Activated CD4-positive, alpha-beta T cell treated with anti-CD3 and anti-CD28 coated beads, Interleukin-2, Interleukin-4, amounts not matched to agents 100 ng/mL and 50 ng/mL, durations not matched to agents 16 hours and 8 hours (primary cell): ENCODE results near the gene SUOX.
"Not testable (repeated sequence)": the region's sequence is repeated elsewhere in the genome, so short reads cannot be mapped to it uniquely, and the experiment has no call there.

Source experiments
- DNase-seq: peaks from one replicate; pipeline ENCODE4 v3.0.0-alpha.2; 2020; ENCODE audit warnings: low spot score

The SUOX gene

GRCh38 chr12:56020423-56021184, 23.5 kb downstream of the SUOX start, which contains the start of gene IKZF4:
Gene IKZF4 (plus strand): TSS chr12:56021043. CDS start chr12:56021494, 451 bp downstream.
- DNase-seq: no peak

GRCh38 chr12:56021889-56022497, 24.9 kb downstream of the SUOX start:
- no peak for DNase-seq

- DNase-seq: no peak
These were observed 31.6 kb downstream of the SUOX start for GRCh38 chr12:56028511-56029165.

GRCh38 chr12:56029166-56029519, 32.1 kb downstream of the SUOX start:
- DNase-seq: no peak

- DNase-seq: peak; percentile 47
These were observed 32.7 kb downstream of the SUOX start for GRCh38 chr12:56029666-56030293.

- DNase-seq: no peak
These were observed 34.9 kb downstream of the SUOX start for GRCh38 chr12:56031987-56032386.

GRCh38 chr12:56034586-56035332, 37.7 kb downstream of the SUOX start:
- DNase-seq: no peak

GRCh38 chr12:56037161-56037560, 40.1 kb downstream of the SUOX start:
- no peak for DNase-seq

- DNase-seq: no peak
These were observed 41.1 kb downstream of the SUOX start for GRCh38 chr12:56038022-56038655.

GRCh38 chr12:56040151-56040550, 43.1 kb downstream of the SUOX start:
- DNase-seq: no peak

GRCh38 chr12:56040963-56041551, 44.0 kb downstream of the SUOX start:
- no peak for DNase-seq

- DNase-seq: peak; percentile 96
These were observed 44.7 kb downstream of the SUOX start, which contains the start of gene RPS26 for GRCh38 chr12:56041552-56042429. Gene RPS26 (plus strand): TSS chr12:56041918. CDS start chr12:56042167, 249 bp downstream.

- DNase-seq: not testable (repeated sequence)
These were observed 45.3 kb downstream of the SUOX start for GRCh38 chr12:56042430-56042813.

GRCh38 chr12:56042843-56043242, 45.8 kb downstream of the SUOX start:
- DNase-seq: no peak

GRCh38 chr12:56046027-56046780, 49.1 kb downstream of the SUOX start:
- DNase-seq: no peak

- DNase-seq: no peak
These were observed 56.4 kb downstream of the SUOX start for GRCh38 chr12:56053407-56053893.
